Measurements from ENCODE around the gene CYB561D1.
"Not testable (repeated sequence)": the region's sequence is repeated elsewhere in the genome, so short reads cannot be mapped to it uniquely, and the experiment has no call there.

- TF ChIP-seq, protein P1, sequence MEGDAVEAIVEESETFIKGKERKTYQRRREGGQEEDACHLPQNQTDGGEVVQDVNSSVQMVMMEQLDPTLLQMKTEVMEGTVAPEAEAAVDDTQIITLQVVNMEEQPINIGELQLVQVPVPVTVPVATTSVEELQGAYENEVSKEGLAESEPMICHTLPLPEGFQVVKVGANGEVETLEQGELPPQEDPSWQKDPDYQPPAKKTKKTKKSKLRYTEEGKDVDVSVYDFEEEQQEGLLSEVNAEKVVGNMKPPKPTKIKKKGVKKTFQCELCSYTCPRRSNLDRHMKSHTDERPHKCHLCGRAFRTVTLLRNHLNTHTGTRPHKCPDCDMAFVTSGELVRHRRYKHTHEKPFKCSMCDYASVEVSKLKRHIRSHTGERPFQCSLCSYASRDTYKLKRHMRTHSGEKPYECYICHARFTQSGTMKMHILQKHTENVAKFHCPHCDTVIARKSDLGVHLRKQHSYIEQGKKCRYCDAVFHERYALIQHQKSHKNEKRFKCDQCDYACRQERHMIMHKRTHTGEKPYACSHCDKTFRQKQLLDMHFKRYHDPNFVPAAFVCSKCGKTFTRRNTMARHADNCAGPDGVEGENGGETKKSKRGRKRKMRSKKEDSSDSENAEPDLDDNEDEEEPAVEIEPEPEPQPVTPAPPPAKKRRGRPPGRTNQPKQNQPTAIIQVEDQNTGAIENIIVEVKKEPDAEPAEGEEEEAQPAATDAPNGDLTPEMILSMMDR (IDR thresholded peaks at IDR 0.05): not testable (repeated sequence)
- TF ChIP-seq POLR2A (IDR thresholded peaks at IDR 0.05); POLR2AphosphoS5 (IDR thresholded peaks at IDR 0.05); EP300 (IDR thresholded peaks at IDR 0.05; ENCODE audit: low read depth): not testable (repeated sequence)
These were observed 47.8 kb upstream of the CYB561D1 start for GRCh38 chr1:109445949-109446695.
